ENCODE data around the gene VAV2. TPM values are rescaled to one million over a fixed set of nuclear protein-coding genes. Genes with fewer than 3 reads are reported as not detected.

The VAV2 gene
- total RNA-seq, 1 donor from 2014 or later, result 18.7 TPM

DNA sequence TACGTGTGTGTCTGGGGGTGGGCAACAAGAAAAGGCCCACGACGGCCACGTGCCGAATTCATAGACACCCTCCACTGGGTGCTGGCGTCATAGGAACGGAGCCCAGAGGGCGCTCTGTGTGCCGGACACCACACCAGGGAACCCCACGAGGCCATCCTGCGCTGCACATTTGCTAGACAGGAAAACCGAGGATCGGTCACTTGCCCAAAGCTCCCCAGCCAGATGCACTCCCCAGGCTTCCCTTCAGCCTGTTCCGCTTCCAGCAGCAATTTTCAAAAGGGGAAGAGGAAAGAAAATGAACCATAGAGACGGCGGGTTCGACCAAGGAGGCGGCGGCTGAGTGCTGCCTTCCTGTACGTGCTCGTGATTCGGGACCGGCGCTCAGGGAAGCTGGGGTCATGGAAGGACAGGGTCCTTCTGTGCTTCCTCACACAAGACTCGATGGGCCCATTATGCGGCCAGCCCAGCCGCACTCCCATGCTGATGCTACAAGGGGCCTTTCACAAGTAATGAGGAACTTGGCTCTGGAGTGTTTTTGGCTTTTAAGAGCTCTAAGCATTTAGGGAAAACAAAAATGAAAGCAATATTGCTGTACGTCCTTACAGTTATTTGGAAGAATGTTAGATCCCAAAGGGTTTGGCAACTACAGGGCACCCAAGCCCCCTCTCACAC is 129.4 kb downstream of the VAV2 start:
- no peak for DNase-seq (ENCODE audit: low read depth)
- H3K4me3 ChIP-seq (ENCODE audit: low read depth, low read length), result no peak overlapping the region
- TF ChIP-seq, protein P1, sequence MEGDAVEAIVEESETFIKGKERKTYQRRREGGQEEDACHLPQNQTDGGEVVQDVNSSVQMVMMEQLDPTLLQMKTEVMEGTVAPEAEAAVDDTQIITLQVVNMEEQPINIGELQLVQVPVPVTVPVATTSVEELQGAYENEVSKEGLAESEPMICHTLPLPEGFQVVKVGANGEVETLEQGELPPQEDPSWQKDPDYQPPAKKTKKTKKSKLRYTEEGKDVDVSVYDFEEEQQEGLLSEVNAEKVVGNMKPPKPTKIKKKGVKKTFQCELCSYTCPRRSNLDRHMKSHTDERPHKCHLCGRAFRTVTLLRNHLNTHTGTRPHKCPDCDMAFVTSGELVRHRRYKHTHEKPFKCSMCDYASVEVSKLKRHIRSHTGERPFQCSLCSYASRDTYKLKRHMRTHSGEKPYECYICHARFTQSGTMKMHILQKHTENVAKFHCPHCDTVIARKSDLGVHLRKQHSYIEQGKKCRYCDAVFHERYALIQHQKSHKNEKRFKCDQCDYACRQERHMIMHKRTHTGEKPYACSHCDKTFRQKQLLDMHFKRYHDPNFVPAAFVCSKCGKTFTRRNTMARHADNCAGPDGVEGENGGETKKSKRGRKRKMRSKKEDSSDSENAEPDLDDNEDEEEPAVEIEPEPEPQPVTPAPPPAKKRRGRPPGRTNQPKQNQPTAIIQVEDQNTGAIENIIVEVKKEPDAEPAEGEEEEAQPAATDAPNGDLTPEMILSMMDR (conservative IDR thresholded peaks at IDR 0.05; ENCODE audit: low read depth, low read length), result no peak

DNA sequence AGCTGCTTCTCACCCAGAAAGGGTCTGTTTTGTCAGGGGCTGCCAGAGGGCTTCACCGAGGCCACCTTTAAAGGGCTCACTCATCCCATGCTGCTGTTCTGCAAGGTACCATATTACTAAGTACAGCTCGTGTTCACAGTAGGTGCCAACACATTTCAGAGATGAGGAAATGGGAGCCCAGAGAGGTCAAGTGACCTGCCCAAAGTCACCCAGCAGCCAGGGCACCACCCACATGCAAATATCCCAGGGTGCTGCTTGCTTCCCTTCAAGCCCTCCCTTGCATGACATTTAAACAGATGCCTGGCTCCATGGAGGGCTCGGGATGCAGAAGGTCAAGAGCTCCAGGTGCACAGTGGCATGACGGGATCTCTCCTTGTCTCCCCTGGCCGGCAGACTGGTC is 130.4 kb downstream of the VAV2 start:
- no peak overlapping the region for H3K4me3 ChIP-seq (ENCODE audit: low read depth, low read length)
- TF ChIP-seq, protein P1 (conservative IDR thresholded peaks at IDR 0.05; ENCODE audit: low read depth, low read length), result no peak
- no peak for DNase-seq (ENCODE audit: low read depth)

DNA sequence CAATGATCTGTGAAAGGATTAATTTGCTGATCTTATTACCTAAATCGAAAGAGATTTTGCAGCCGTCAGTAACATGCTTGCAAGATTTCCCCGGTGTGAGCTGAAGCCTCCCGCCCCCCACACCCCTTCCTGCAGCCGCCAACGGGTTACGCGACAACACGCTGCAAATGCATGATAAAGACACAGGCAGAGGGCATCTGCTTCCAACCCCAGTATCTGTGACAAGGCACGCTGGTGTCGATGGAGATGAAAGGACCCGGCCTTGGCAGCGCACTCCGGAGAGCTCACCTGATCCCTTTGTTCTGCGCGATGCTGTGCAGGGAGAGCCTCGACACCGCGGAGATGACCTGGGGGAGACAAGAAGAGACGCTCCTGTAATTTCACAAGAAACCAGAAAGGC is 131.0 kb downstream of the VAV2 start:
- TF ChIP-seq, protein P1 (conservative IDR thresholded peaks at IDR 0.05; ENCODE audit: low read depth, low read length), result no peak
- DNase-seq (ENCODE audit: low read depth), result no peak
- H3K4me3 ChIP-seq (ENCODE audit: low read depth, low read length), result no peak overlapping the region

DNA sequence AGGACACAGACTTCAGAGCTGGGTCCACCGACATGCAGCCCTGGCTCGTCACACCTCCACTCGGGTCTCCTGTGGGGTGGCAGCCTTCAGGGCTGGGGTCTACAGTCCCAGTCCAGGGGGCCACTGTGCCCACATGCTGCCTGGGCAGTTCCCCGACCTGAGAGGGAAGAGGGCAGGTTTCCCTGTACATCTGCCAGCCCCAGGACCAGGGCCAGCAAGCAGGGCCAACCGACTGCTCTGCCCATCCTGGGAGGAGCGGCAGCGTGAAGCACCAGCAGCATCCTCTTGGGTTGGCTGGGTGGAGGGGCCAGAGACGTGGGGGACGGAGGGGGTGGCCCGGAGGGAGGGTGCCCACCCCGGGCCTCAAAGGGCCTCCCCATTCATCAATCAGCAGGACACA is 133.4 kb downstream of the VAV2 start:
- H3K4me3 ChIP-seq (ENCODE audit: low read depth, low read length), result no peak overlapping the region
- no peak for DNase-seq (ENCODE audit: low read depth)
- TF ChIP-seq, protein P1 (conservative IDR thresholded peaks at IDR 0.05; ENCODE audit: low read depth, low read length), result no peak

GRCh38 chr9:133857639-133858038 is 134.5 kb downstream of the VAV2 start:
- TF ChIP-seq, protein P1 (conservative IDR thresholded peaks at IDR 0.05; ENCODE audit: low read depth, low read length), result no peak
- H3K4me3 ChIP-seq (ENCODE audit: low read depth, low read length), result no peak overlapping the region
- no peak for DNase-seq (ENCODE audit: low read depth)

DNA sequence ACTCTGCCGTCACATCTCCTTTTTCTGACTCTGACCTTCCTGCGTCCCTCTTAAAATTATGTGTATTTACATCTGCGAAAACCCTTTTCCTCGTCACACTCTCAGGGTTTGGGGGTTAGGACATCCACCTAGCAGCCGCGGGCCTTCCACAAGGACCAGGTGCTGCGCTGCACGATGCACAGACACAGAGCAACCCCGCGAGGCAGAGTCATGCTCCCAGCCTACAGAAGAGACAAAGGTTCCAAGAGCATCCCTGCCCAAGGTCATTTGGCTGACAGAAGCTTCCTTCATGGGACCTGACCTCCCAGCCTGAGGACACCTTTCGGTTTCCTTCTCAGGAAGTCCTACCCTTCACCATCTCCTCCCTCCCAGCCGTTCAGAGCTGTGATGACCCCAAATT is 135.3 kb downstream of the VAV2 start:
- H3K4me3 ChIP-seq (ENCODE audit: low read depth, low read length), result no peak overlapping the region
- TF ChIP-seq, protein P1 (conservative IDR thresholded peaks at IDR 0.05; ENCODE audit: low read depth, low read length), result no peak
- DNase-seq (ENCODE audit: low read depth), result no peak

Measured in epithelial cell of proximal tubule (primary cell).